ENCODE measurements around the gene LRRC1. TPM values are rescaled to one million over a fixed set of nuclear protein-coding genes. Genes with fewer than 3 reads are reported as not detected.

The LRRC1 gene
- total and polyA plus RNA-seq, 2 of the 8 experiments (the other 6 are each of a cell fraction or from before 2014, with no cell fraction given) = 6.7 to 15.9 TPM

DNA sequence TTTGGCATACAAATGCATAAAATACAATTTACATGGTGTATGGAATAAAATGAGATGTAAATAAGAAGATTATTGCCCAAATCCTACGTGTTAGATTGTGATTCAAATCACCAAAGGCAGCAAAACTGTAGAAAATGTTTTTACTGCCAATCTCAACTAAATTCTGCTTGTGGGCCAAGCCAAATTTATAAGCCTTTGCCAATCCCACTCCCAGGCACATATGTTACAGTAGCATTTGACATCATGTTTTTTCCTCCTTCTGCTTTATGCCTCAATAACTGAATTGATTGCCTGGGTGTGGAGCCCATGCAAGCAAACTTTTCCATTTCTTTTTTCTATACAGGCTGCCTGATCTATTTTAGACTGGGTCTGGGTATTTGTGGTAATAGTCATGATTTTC is 36.3 kb upstream of the LRRC1 start:
- H3K27ac ChIP-seq (ENCODE audit: low read depth, low read length) = no peak overlapping the region
- no peaks in the 10 kb centered on the region for H4K20me1 ChIP-seq (replicated peaks in 1 of 2; ENCODE audit: control insufficient read depth in 1 of 2, insufficient read depth in 2 of 2, low read length in 2 of 2)
- no peaks in the 10 kb centered on the region for H3K79me1 ChIP-seq (ENCODE audit: low read depth, low read length)
- H2BK20ac ChIP-seq (ENCODE audit: low read length) = no peak overlapping the region
- no peak overlapping the region for H3K18ac ChIP-seq (ENCODE audit: extremely low read depth, low read length)
- H4K5ac ChIP-seq (ENCODE audit: insufficient read length, low read depth, low read length) = no peak overlapping the region
- H4K8ac ChIP-seq (ENCODE audit: extremely low read depth, insufficient read depth, low read length) = no peak overlapping the region
- no peak overlapping the region for H3K4me2 ChIP-seq (ENCODE audit: insufficient read depth in 1 of 2, low read depth in 2 of 2, low read length in 2 of 2)
- H2BK12ac ChIP-seq (ENCODE audit: low read depth, low read length) = no peak overlapping the region
- CTCF ChIA-PET (ENCODE audit: partially characterized antibody) = interaction anchor here (2.1 kb wide), 1 partner anchor 198 kb away, joined by 9 read pairs; no protein-coding TSS in a partner anchor
- no peak overlapping the region for H3K4ac ChIP-seq (replicated peaks; ENCODE audit: insufficient read length, low read depth, low read length)
- FAIRE-seq (no peak), DNase-seq (ENCODE audit: low read depth in 1 of 2, low spot score in 2 of 2) (no peak)
- H3K36me3 ChIP-seq (ENCODE audit: control insufficient read depth in 2 of 4, insufficient read depth in 4 of 4, low read length in 3 of 4) = no peaks in the 10 kb centered on the region
- WGBS, 2 experiments (ENCODE audit: extremely low coverage in 1 of 2, insufficient coverage in 1 of 2, insufficient read length in 1 of 2, insufficient replicate concordance in 2 of 2, low coverage in 1 of 2, low lambda C conversion rate in 2 of 2, missing lambda C conversion rate in 1 of 2) = 93% methylated on average over 1 of the region's 1 CpG; no CpG with 5 or more reads in 1 of the 2 experiments
- H2BK15ac ChIP-seq (ENCODE audit: low read length) = no peak overlapping the region
- H2BK5ac ChIP-seq (ENCODE audit: low read depth, low read length) = no peak overlapping the region
- no peaks in the 10 kb centered on the region for H3K27me3 ChIP-seq (replicated peaks in 1 of 4; ENCODE audit: control insufficient read depth in 3 of 4, extremely low read depth in 1 of 4, insufficient read depth in 3 of 4, low read length in 3 of 4)
- no peak overlapping the region for H3K14ac ChIP-seq (ENCODE audit: insufficient read length)
- H2BK120ac ChIP-seq (replicated peaks; ENCODE audit: low read depth, low read length) = no peak overlapping the region
- H2AFZ ChIP-seq (ENCODE audit: low read length) = no peak overlapping the region
- no peak overlapping the region for H3K56ac ChIP-seq (replicated peaks; ENCODE audit: insufficient read length, low read depth, low read length)
- H4K91ac ChIP-seq (replicated peaks; ENCODE audit: insufficient read length, low read length) = no peak overlapping the region
- no peak for TF ChIP-seq CHD2 (IDR thresholded peaks at IDR 0.05; ENCODE audit: low read length)
- no peak for TF ChIP-seq CBX5 (IDR thresholded peaks at IDR 0.05; ENCODE audit: low read depth, low read length)
- TF ChIP-seq HDAC2 (IDR thresholded peaks at IDR 0.05; ENCODE audit: borderline replicate concordance in 1 of 2, low read depth in 2 of 2, low read length in 2 of 2) = no peak
- TF ChIP-seq TCF12 (IDR thresholded peaks at IDR 0.05; ENCODE audit: low read depth, low read length) = no peak
- no peak for TF ChIP-seq EGR1 (IDR thresholded peaks at IDR 0.05; ENCODE audit: borderline replicate concordance, low read depth, low read length)
- no peak for TF ChIP-seq POLR2A (IDR thresholded peaks at IDR 0.05; ENCODE audit: control extremely low read depth in 1 of 2, low read depth in 2 of 2, low read length in 2 of 2)
- no peak for TF ChIP-seq KDM5A (IDR thresholded peaks at IDR 0.05; ENCODE audit: low read length)
- POLR2A ChIA-PET (ENCODE audit: partially characterized antibody) = no interaction called here
- no peaks in the 10 kb centered on the region for H3K4me1 ChIP-seq (replicated peaks in 1 of 4; ENCODE audit: control insufficient read depth in 3 of 4, insufficient read depth in 4 of 4, low read length in 3 of 4)
- H3K79me2 ChIP-seq (ENCODE audit: control insufficient read depth in 1 of 2, insufficient read depth in 2 of 2, low read length in 2 of 2) = no peaks in the 10 kb centered on the region
- no peak overlapping the region for H3K23ac ChIP-seq (ENCODE audit: insufficient read length)
- no peak overlapping the region for H3K9ac ChIP-seq (replicated peaks in 1 of 4; ENCODE audit: extremely low read depth in 1 of 4, low read depth in 3 of 4, low read length in 3 of 4)
- no peaks in the 10 kb centered on the region for H3K23me2 ChIP-seq (ENCODE audit: low read depth, low read length)
- H3K9me3 ChIP-seq (ENCODE audit: insufficient read depth in 2 of 2, low read depth in 1 of 2, low read length in 1 of 2) = no peaks in the 10 kb centered on the region
- H2AK5ac ChIP-seq (ENCODE audit: low read depth, low read length) = no peak overlapping the region
- no peak overlapping the region for H3K4me3 ChIP-seq (ENCODE audit: extremely low read depth in 1 of 4, insufficient read depth in 2 of 4, low read depth in 3 of 4, low read length in 4 of 4)
